ENCODE measurements around the gene PXYLP1.

Gene PXYLP1

DNA sequence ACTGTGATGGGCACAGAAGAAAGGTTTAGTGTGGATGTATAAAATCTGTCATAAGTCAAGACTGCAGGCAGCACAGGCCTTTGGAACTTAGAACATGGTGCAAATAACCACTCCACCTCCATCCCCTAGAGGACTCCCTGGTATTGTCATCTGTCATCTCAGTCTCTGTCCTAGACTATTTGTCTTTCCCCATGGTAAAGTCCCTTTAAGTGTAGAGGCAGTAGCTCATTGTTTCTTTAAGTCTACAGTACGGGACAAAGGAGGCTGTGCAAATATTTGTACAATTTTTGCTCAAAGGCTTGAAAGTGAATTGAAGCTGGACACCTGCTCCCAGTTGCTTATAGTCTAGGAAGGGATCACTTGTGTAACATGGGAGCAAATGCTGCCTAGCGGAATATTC, 3.2 kb upstream of the PXYLP1 start:
- DNase-seq (ENCODE audit: low read depth), result no peak

- no peak for DNase-seq (ENCODE audit: low read depth)
These were observed 2.5 kb upstream of the PXYLP1 start for GRCh38 chr3:141229132-141229531.

DNA sequence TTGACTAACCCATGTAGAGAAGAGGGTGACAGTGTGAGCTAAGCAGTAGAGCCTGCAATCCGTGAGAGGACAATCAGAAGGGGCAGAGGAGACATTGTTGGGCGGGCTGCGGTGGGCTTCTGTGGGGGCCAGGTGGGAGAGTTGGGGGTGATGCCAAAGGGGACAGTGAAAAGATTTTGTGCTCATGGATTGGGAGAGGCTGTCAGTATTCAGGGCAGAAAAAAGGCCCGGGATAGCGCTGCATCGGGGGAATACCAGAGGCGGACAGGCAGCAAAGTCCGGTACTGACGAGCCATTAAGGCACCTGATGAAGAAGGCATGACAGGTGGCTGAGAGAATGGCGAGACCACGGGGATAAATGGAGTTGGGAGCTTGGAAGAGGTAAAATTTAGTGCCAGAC, 1.3 kb upstream of the PXYLP1 start:
- no peak for DNase-seq (ENCODE audit: low read depth)

- no peak for DNase-seq (ENCODE audit: low read depth)
These were observed 563 bp downstream of the PXYLP1 start for GRCh38 chr3:141231952-141232823.

DNA sequence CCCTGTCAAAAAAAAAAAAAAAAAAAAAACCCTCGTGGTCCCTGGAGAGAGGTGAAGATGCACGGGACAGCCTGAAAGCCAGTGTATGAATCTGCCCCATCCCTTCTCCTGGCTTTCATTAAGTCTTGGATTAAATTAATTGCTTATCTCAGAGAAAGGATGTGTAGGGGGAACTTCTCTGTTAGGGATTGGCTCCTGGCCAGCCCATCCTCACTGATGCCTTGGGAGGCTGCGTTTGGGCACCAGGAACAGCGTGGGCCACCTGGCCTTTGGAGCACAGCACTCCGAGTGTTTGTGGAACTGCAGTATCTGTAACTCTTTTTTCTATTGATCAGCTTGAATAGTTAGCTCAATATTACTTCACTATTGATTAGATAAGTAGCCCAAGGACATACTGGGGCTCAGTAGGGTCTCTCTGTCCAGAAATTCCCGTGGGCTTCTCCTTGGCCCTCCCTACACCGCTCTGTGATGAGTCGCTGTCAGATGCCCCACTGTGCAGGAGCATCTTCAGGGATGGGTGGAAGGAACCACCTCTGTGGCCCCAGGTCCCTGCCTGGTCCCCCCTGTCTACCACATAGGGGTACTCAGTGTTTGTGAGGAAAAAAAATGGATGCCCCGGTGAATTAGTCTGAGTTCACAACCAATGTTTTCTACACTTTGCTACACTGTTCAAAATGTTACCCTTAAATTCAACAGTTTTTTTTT, 2.0 kb downstream of the PXYLP1 start:
- no peak for DNase-seq (ENCODE audit: low read depth)

DNA sequence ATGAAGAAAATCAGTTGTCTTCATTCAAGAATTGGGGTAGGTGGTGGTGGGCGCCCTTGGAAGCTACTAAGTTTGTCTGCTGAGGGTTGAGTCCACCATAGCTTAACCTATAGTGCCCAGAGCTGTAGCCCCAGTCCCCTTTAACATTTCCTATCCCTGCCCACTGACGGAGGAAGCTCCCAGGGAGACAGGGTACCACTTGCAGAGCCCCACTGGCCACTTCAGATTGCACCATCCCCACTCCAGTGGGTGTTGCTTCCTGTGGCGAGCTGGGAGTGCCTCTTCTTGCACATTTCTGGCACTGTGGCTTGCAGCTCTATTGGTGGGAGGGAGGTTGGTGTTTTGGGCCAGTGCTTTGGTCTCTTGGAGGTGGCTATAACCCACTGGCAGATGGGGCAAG, 2.7 kb downstream of the PXYLP1 start:
- DNase-seq (ENCODE audit: low read depth), result no peak

DNA sequence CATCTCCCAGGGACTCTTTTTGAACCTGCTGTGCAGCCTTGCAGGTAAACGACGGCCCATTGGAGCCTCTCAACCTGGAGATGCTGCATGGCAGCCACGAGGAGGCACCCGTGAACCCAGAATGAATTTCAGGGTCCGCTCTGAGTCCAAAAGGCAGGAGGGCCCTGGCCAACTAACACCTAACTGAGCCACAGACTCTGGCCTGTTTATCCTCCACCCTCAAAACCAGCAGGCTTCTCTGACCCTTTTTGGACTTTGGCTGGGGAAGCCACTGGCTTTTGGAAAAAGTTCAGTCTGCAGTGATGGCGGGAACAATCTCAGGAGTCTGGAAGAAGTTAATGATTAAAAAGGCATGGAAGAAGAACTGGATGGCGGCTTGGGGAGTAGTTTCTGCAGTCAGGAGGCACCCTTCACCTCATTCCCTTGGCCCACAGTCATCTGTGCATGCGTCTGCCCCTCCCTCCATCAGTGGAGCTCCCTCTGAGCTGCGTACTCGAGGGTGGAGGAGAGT, 4.1 kb downstream of the PXYLP1 start:
- DNase-seq (ENCODE audit: low read depth), result no peak

GRCh38 chr3:141236361-141236760, 4.7 kb downstream of the PXYLP1 start:
- no peak for DNase-seq (ENCODE audit: low read depth)

DNA sequence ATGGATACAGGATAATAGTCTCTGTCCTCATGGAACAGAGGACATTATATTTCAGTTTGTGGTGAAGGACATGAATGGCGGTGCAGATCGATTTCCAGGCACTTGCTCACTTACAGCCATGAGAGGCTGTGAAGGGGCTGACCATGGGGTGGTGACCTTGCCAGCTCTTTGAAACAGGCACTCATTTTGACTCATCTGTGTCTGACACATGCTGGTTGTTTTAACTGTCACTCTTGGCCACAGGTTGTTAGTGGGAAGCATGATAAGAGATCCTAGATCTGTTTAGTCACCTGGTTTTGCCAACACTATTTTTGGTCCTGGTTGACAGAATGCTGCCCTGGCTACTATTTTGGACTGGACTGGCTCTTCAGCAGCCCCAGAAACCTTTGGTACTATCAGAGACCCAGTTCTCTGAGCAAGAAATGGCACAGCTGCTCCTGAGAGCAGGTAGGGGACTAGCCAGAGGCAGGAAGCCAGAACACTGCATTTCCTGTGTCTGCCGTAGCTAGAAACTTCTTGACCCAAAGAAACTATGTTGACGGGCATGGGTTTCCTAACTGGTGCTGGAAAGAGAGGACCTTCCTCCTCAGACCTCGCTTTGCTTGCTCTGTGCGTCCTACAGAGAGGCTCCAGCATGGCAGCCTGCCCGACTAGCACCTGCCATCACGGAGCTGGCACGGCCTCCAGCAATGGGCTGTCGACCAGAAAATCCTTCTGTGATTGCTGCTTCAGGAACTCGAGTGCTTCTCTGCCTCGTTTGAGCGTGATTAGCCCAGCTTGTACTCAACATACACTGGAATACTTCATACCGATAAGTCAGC, 6.3 kb downstream of the PXYLP1 start:
- no peak for DNase-seq (ENCODE audit: low read depth)

- DNase-seq (ENCODE audit: low read depth), result no peak
These were observed 8.1 kb downstream of the PXYLP1 start for GRCh38 chr3:141239511-141240281.

GRCh38 chr3:141240286-141240685, 8.7 kb downstream of the PXYLP1 start:
- no peak for DNase-seq (ENCODE audit: low read depth)

- no peak for DNase-seq (ENCODE audit: low read depth)
These were observed 9.3 kb downstream of the PXYLP1 start for GRCh38 chr3:141240687-141241615.

GRCh38 chr3:141241616-141242376, 10.2 kb downstream of the PXYLP1 start:
- no peak for DNase-seq (ENCODE audit: low read depth)

- DNase-seq (ENCODE audit: low read depth), result no peak
These were observed 10.9 kb downstream of the PXYLP1 start for GRCh38 chr3:141242377-141243092.

DNA sequence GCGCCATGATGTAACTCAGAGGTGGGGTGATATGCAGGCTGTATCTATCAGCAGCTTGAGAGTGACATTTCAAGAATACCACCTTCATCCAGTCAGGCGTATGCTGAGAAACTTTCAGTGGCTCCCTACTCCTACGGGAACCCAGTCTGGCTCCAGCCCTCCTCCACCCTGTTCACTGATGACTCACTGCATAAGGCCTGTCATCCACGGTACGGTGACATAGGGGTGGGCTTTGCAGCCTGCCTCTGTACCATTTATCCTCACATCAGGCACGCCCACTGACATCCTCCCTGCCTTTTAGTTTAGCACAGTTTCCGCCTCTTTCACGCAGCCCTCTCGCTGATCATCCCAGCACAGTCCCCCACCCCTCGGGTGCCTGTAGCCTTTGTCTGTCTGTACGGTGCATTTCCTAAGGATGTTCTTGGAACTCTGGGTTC, 11.7 kb downstream of the PXYLP1 start:
- peak; percentile 26 for DNase-seq (ENCODE audit: low read depth)

- DNase-seq (ENCODE audit: low read depth), result no peak
These were observed 14.8 kb downstream of the PXYLP1 start for GRCh38 chr3:141246224-141246957.

GRCh38 chr3:141246958-141247301, 15.3 kb downstream of the PXYLP1 start:
- DNase-seq (ENCODE audit: low read depth), result no peak

DNA sequence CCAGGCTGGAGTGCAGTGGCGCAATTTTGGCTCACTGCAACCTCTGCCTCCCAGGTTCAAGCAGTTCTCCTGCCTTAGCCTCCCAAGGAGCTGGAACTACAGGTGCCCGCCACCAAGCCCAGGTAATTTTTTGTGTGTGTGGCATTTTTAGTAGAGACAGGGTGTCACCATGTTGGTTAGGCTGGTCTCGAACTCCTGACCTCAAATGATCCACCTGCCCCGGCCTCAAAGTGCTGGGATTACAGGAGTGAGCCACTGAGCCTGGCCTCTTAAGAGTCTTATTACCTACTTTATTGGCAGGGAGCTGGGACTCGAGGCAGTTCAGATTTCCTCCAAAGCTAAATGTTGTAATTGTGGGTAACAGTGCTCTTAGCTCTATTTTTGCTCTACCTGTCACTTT, 16.4 kb downstream of the PXYLP1 start:
- DNase-seq (ENCODE audit: low read depth), result no peak

Measured in activated T-helper 1 cell treated with Interleukin-2 at 50 U/mL for 16 hours (primary cell).